NCI-H82 (cell line): ENCODE results near the gene DEFB128.
"Not testable (repeated sequence)": the region's sequence is repeated elsewhere in the genome, so short reads cannot be mapped to it uniquely, and the experiment has no call there.

Source experiments
- DNase-seq: peaks from one replicate; lab custom pipeline; 2025; lab: John Stamatoyannopoulos, UW

Gene DEFB128

GRCh38 chr20:189611-190010, at the start of gene DEFB128:
Gene DEFB128 (minus strand): TSS chr20:189711. CDS start chr20:189623, 88 bp downstream.
- no peak for DNase-seq

- no peak for DNase-seq
Observed at GRCh38 chr20:237929-238328, 48.4 kb upstream of the DEFB128 start.

- DNase-seq, result no peak
Observed at GRCh38 chr20:237489-237888, 48.0 kb upstream of the DEFB128 start.

- DNase-seq, result no peak
Observed at GRCh38 chr20:235891-236290, 46.4 kb upstream of the DEFB128 start.

GRCh38 chr20:227439-228105, 38.1 kb upstream of the DEFB128 start:
- DNase-seq, result no peak

- no peak for DNase-seq
Observed at GRCh38 chr20:226958-227357, 37.4 kb upstream of the DEFB128 start, which contains the start of gene DEFB129. Gene DEFB129 (plus strand): TSS chr20:227258. CDS start chr20:227289, 31 bp downstream.

- not testable (repeated sequence) for DNase-seq
Observed at GRCh38 chr20:225879-226278, 36.4 kb upstream of the DEFB128 start.

- no peak for DNase-seq
Observed at GRCh38 chr20:221258-221830, 31.8 kb upstream of the DEFB128 start.

GRCh38 chr20:219290-220115, 30.0 kb upstream of the DEFB128 start:
- peak; percentile 55 for DNase-seq

- DNase-seq, result no peak
Observed at GRCh38 chr20:217266-217665, 27.8 kb upstream of the DEFB128 start.

- DNase-seq, result no peak
Observed at GRCh38 chr20:215796-216195, 26.3 kb upstream of the DEFB128 start.

GRCh38 chr20:214383-214782, 24.9 kb upstream of the DEFB128 start:
- no peak for DNase-seq

GRCh38 chr20:210809-211502, 21.4 kb upstream of the DEFB128 start:
- DNase-seq, result no peak

GRCh38 chr20:208942-209566, 19.5 kb upstream of the DEFB128 start:
- DNase-seq, result peak; percentile 75

- DNase-seq, result not testable (repeated sequence)
Observed at GRCh38 chr20:203630-204029, 14.1 kb upstream of the DEFB128 start.

GRCh38 chr20:199996-200395, 10.5 kb upstream of the DEFB128 start:
- no peak for DNase-seq

- DNase-seq, result no peak
Observed at GRCh38 chr20:198225-198624, 8.7 kb upstream of the DEFB128 start.

- DNase-seq, result no peak
Observed at GRCh38 chr20:187733-188132, 1.8 kb downstream of the DEFB128 start.

- DNase-seq, result no peak
Observed at GRCh38 chr20:184288-184687, 5.2 kb downstream of the DEFB128 start.

GRCh38 chr20:168876-169275, 20.6 kb downstream of the DEFB128 start:
- DNase-seq, result no peak

GRCh38 chr20:164618-165017, 24.9 kb downstream of the DEFB128 start:
- no peak for DNase-seq

- no peak for DNase-seq
Observed at GRCh38 chr20:157154-157553, 32.4 kb downstream of the DEFB128 start, which contains the start of gene DEFB127. Gene DEFB127 (plus strand): TSS chr20:157454. CDS start chr20:157545, 91 bp downstream.
